Measurements from ENCODE around the gene DDX1. TPM values are rescaled to one million over a fixed set of nuclear protein-coding genes. Genes with fewer than 3 reads are reported as not detected.

DDX1 gene
- total and polyA plus RNA-seq, 4 donors, result 87.0 to 152 (median 134) TPM

GRCh38 chr2:15648593-15649525 is 57.2 kb downstream of the DDX1 start:
- DNase-seq (ENCODE audit: low read depth in 4 of 6, low spot score in 6 of 6), result no peak
- Histone ChIP-seq H3K4me1 (ENCODE audit: control insufficient read depth, insufficient read depth, low read length) (no peaks in the 10 kb centered on the region), H3K4me3 (ENCODE audit: low read depth, low read length) (no peak overlapping the region), H3K27me3 (ENCODE audit: control insufficient read depth, insufficient read depth, low read length) (no peaks in the 10 kb centered on the region), H3K27ac (ENCODE audit: low read depth, low read length) (no peak overlapping the region), H3K36me3 (ENCODE audit: control insufficient read depth, insufficient read depth, low read length) (no peaks in the 10 kb centered on the region), H3K9me3 (ENCODE audit: control insufficient read depth, insufficient read depth, low read length) (no peaks in the 10 kb centered on the region)
- WGBS (ENCODE audit: insufficient coverage), result 85% methylated on average over 8 of the region's 10 CpGs

DNA sequence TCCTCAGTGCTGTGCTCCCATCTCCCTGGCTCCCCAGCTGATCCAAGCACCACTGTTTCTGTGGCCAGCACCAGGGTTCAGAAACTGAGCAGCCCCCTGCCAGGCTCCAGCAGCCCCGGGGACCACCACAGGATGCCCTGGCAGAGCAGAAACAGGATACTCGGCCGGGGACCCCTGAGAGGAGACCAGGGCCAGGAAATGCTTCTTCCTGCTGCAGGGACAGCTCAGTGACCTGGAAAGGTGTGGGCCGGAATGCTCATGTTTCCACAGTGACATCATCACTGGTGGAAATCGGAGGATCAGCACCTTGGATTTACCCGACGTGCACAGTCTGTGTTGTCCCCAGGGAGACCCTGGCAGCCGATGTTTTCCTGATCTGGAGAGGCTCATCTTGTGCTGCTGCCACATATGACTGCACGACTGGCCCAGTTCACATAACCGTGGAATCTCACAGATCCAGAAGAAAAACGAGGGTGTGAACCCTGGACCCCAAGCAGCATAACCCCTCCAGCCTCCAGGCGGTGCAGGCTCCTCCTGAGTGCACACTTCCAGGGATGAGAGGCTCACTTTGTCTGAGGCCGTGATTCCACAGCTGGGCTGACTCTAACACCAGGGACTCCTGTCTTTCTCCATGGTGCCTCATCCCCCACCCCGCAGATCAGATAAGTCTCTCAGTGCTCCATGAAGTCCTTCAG is 58.0 kb downstream of the DDX1 start:
- Histone ChIP-seq H3K27me3 (ENCODE audit: control insufficient read depth, insufficient read depth, low read length) (no peaks in the 10 kb centered on the region), H3K4me3 (ENCODE audit: low read depth, low read length) (no peak overlapping the region), H3K9me3 (ENCODE audit: control insufficient read depth, insufficient read depth, low read length) (no peaks in the 10 kb centered on the region), H3K4me1 (ENCODE audit: control insufficient read depth, insufficient read depth, low read length) (no peaks in the 10 kb centered on the region), H3K36me3 (ENCODE audit: control insufficient read depth, insufficient read depth, low read length) (no peaks in the 10 kb centered on the region), H3K27ac (ENCODE audit: low read depth, low read length) (no peak overlapping the region)
- WGBS (ENCODE audit: insufficient coverage), result 77% methylated on average over 14 of the region's 14 CpGs
- DNase-seq (ENCODE audit: low read depth in 4 of 6, low spot score in 6 of 6), result no peak

DNA sequence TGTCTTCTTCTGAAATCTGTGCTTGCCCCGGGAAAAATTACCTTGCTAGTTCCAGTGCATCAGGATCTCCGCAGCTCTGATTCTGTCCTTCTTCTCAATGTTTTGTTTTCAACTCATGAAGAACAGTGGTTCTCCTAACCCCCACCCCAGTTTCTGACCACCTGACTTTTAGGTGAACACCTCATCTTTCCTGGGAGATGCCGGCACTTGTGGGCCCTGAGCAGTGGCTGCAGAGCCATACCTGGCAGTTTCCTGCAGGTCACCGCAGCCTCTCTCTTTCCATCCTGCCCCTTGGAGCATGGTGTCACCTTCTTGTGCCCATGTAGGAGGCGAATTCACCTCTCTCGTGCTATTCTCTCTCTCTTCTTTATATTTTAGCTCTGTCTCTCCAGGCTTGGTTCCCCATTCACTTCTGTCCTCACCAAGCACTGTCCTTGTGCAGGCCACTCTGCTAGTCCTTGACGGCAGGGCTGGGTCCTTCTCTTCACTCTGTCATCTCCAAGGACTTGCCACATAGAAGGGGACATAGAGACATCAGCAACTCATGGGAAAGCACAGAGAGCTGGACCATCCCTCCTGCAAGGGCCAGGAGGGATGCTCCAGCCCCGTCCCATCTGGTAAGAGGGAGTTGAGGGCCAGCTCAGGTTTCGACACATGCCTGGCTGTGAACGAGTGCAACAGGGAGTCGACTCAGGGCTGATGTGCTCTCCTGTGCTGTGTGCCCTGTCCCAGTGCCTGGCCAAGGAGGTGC is 59.1 kb downstream of the DDX1 start:
- H3K27me3 ChIP-seq (ENCODE audit: control insufficient read depth, insufficient read depth, low read length), result no peaks in the 10 kb centered on the region
- no peak overlapping the region for H3K4me3 ChIP-seq (ENCODE audit: low read depth, low read length)
- DNase-seq (ENCODE audit: low read depth in 4 of 6, low spot score in 6 of 6), result no peak
- 90% methylated on average over 10 of the region's 11 CpGs for WGBS (ENCODE audit: insufficient coverage)
- H3K4me1 ChIP-seq (ENCODE audit: control insufficient read depth, insufficient read depth, low read length), result no peaks in the 10 kb centered on the region
- no peaks in the 10 kb centered on the region for H3K9me3 ChIP-seq (ENCODE audit: control insufficient read depth, insufficient read depth, low read length)
- H3K36me3 ChIP-seq (ENCODE audit: control insufficient read depth, insufficient read depth, low read length), result no peaks in the 10 kb centered on the region
- H3K27ac ChIP-seq (ENCODE audit: low read depth, low read length), result no peak overlapping the region

- no peaks in the 10 kb centered on the region for H3K36me3 ChIP-seq (ENCODE audit: control insufficient read depth, insufficient read depth, low read length)
- WGBS (ENCODE audit: insufficient coverage), result 60% methylated on average over 1 of the region's 7 CpGs
- no peaks in the 10 kb centered on the region for H3K27me3 ChIP-seq (ENCODE audit: control insufficient read depth, insufficient read depth, low read length)
- no peak overlapping the region for H3K4me3 ChIP-seq (ENCODE audit: low read depth, low read length)
- H3K27ac ChIP-seq (ENCODE audit: low read depth, low read length), result no peak overlapping the region
- no peaks in the 10 kb centered on the region for H3K4me1 ChIP-seq (ENCODE audit: control insufficient read depth, insufficient read depth, low read length)
- no peaks in the 10 kb centered on the region for H3K9me3 ChIP-seq (ENCODE audit: control insufficient read depth, insufficient read depth, low read length)
- DNase-seq (ENCODE audit: low read depth in 4 of 6, low spot score in 6 of 6), result no peak
Observed at GRCh38 chr2:15651367-15651727, 59.7 kb downstream of the DDX1 start.

DNA sequence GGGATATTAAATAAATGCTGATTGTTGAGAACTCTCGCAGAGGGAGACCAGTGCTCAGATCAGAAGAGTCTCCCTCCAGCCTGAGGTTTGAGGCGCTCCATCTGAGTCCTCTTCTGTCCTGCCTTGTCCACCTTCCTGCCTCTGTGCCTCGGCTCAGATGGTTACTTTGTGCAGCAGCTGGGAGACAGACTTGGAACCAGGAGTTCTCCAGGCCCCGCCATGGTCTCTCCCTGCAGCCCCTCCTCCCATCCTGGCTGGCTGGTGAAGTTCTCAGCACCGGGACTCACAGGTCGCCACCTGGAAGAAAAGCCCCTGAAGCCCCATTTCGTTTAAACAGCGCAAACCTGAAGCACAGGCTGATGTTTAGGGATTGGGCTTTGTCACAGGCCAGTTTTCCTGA is 60.6 kb downstream of the DDX1 start:
- Histone ChIP-seq H3K27ac (ENCODE audit: low read depth, low read length) (no peak overlapping the region), H3K27me3 (ENCODE audit: control insufficient read depth, insufficient read depth, low read length) (no peaks in the 10 kb centered on the region), H3K4me1 (ENCODE audit: control insufficient read depth, insufficient read depth, low read length) (no peaks in the 10 kb centered on the region), H3K36me3 (ENCODE audit: control insufficient read depth, insufficient read depth, low read length) (no peaks in the 10 kb centered on the region), H3K4me3 (ENCODE audit: low read depth, low read length) (no peak overlapping the region), H3K9me3 (ENCODE audit: control insufficient read depth, insufficient read depth, low read length) (no peaks in the 10 kb centered on the region)
- WGBS (ENCODE audit: insufficient coverage), result 74% methylated on average over 7 of the region's 8 CpGs
- no peak for DNase-seq (ENCODE audit: low read depth in 4 of 6, low spot score in 6 of 6)

GRCh38 chr2:15652801-15653200 is 61.1 kb downstream of the DDX1 start:
- H3K36me3 ChIP-seq (ENCODE audit: control insufficient read depth, insufficient read depth, low read length), result no peaks in the 10 kb centered on the region
- no peak for DNase-seq (ENCODE audit: low read depth in 4 of 6, low spot score in 6 of 6)
- WGBS (ENCODE audit: insufficient coverage), result 58% methylated on average over 3 of the region's 6 CpGs
- H3K27me3 ChIP-seq (ENCODE audit: control insufficient read depth, insufficient read depth, low read length), result no peaks in the 10 kb centered on the region
- H3K4me1 ChIP-seq (ENCODE audit: control insufficient read depth, insufficient read depth, low read length), result no peaks in the 10 kb centered on the region
- H3K4me3 ChIP-seq (ENCODE audit: low read depth, low read length), result no peak overlapping the region
- H3K27ac ChIP-seq (ENCODE audit: low read depth, low read length), result no peak overlapping the region
- H3K9me3 ChIP-seq (ENCODE audit: control insufficient read depth, insufficient read depth, low read length), result no peaks in the 10 kb centered on the region

- Histone ChIP-seq H3K9me3 (ENCODE audit: control insufficient read depth, insufficient read depth, low read length) (no peaks in the 10 kb centered on the region), H3K4me3 (ENCODE audit: low read depth, low read length) (no peak overlapping the region), H3K4me1 (ENCODE audit: control insufficient read depth, insufficient read depth, low read length) (no peaks in the 10 kb centered on the region), H3K27me3 (ENCODE audit: control insufficient read depth, insufficient read depth, low read length) (no peaks in the 10 kb centered on the region), H3K27ac (ENCODE audit: low read depth, low read length) (no peak overlapping the region), H3K36me3 (ENCODE audit: control insufficient read depth, insufficient read depth, low read length) (no peaks in the 10 kb centered on the region)
- 90% methylated on average over 31 of the region's 31 CpGs for WGBS (ENCODE audit: insufficient coverage)
- DNase-seq (ENCODE audit: low read depth in 4 of 6, low spot score in 6 of 6), result no peak
Observed at GRCh38 chr2:15653806-15654726, 62.4 kb downstream of the DDX1 start.

- Histone ChIP-seq H3K27ac (ENCODE audit: low read depth, low read length) (no peak overlapping the region), H3K27me3 (ENCODE audit: control insufficient read depth, insufficient read depth, low read length) (no peaks in the 10 kb centered on the region), H3K4me1 (ENCODE audit: control insufficient read depth, insufficient read depth, low read length) (no peaks in the 10 kb centered on the region), H3K36me3 (ENCODE audit: control insufficient read depth, insufficient read depth, low read length) (no peaks in the 10 kb centered on the region), H3K9me3 (ENCODE audit: control insufficient read depth, insufficient read depth, low read length) (no peaks in the 10 kb centered on the region), H3K4me3 (ENCODE audit: low read depth, low read length) (no peak overlapping the region)
- 95% methylated on average over 9 of the region's 9 CpGs for WGBS (ENCODE audit: insufficient coverage)
- DNase-seq (ENCODE audit: low read depth in 4 of 6, low spot score in 6 of 6), result no peak
Observed at GRCh38 chr2:15654727-15655073, 63.0 kb downstream of the DDX1 start.
